HG03159 (cell line): ENCODE measurements around the gene NNT.
"Not testable (repeated sequence)": the region's sequence is repeated elsewhere in the genome, so short reads cannot be mapped to it uniquely, and the experiment has no call there.

Source experiments
- ATAC-seq: cut with Tn5 transposase; IDR thresholded peaks from one replicate; pipeline ENCODE4 v1.9.1; 2021; ENCODE audit warnings: mild to moderate bottlenecking, moderate library complexity; ENCODE audit not compliant: unreplicated experiment

NNT gene

DNA sequence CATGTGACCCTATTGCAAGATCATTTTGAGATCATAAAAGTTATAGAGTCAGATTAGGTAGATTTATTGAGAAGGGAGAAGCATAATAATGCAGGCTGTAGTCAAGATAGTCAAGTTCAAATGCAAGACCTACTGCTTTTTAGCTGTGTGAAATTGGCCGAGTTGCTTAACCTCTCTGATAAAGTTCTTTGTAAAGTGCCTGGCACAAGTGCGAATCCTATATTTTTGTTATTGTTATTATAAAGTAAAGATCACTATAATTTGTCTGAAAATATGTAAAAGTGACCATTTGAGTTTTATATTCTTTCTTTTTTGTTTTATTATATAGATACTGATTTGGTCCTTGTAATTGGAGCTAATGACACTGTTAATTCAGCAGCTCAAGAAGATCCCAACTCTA lies 99.3 kb downstream of the NNT start:
- no peak for ATAC-seq

DNA sequence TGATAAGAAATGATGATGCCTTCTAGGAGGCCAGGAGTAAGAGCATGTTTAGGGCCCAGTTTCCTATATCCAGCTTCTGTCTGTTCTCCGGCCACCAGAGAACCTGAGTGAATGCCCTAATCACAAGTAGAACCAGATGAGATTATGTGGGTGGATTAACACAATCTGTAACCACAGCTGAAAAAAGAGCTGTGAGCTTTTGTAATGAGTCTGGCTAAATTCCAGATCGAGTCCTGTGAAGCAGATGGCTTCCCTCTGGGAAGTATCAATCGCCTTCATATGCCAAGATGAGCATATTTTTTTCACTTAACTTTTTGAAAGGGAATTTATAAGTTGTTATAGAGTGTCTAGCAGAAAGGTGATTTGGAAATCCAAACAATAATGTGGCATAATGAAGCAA lies 99.8 kb downstream of the NNT start:
- ATAC-seq, result no peak

DNA sequence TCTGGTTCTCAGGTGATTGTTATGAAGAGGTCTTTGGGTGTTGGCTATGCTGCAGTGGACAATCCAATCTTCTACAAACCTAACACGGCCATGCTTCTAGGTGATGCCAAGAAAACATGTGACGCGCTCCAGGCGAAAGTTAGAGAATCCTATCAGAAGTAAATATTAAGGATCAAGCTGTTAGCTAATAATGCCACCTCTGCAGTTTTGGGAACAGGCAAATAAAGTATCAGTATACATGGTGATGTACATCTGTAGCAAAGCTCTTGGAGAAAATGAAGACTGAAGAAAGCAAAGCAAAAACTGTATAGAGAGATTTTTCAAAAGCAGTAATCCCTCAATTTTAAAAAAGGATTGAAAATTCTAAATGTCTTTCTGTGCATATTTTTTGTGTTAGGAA lies 101.3 kb downstream of the NNT start:
- no peak for ATAC-seq

GRCh38 chr5:43706576-43706975 lies 103.6 kb downstream of the NNT start:
- not testable (repeated sequence) for ATAC-seq

DNA sequence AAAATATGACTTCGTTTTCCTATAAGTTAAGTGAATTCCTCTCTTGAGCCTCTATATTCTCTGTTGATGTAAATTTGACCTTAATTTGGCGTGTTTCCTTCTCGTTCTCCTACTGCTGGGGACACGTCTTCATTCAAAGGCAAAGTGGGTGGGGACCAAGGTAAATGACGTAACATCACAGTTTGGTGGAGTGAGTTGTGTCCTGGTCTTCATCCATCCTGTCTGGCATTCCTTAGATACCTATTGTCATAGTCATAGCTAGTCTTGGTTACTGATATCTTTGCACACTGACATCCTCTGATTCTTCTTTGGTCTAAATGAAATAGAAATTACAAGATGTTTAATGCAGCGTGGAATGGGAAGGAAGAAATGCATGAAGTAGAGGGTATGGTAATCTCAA lies 108.5 kb downstream of the NNT start:
- no peak for ATAC-seq

- no peak for ATAC-seq
Measured at GRCh38 chr5:43712081-43712480, 109.1 kb downstream of the NNT start.

- not testable (repeated sequence) for ATAC-seq
Measured at GRCh38 chr5:43719783-43720182, 116.8 kb downstream of the NNT start.

DNA sequence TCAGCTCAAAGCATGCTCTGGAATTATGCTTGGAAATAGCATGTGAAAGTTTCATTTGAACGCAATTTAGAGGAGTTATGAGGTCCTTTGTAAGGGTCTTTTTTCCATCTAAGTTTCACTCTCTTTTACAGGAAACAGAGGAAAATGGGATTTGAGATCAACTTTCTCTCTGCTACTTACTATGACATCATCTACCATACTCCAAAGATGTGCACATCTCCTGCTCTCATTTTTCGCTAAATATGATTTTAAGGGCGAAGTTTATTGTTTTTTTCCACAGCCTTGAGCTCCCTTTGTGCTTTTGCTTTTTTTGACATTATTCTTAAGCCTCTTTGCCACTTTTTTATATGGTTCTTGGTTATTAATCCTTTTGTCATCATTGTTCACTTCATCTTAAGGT lies 125.6 kb downstream of the NNT start:
- ATAC-seq, result no peak

DNA sequence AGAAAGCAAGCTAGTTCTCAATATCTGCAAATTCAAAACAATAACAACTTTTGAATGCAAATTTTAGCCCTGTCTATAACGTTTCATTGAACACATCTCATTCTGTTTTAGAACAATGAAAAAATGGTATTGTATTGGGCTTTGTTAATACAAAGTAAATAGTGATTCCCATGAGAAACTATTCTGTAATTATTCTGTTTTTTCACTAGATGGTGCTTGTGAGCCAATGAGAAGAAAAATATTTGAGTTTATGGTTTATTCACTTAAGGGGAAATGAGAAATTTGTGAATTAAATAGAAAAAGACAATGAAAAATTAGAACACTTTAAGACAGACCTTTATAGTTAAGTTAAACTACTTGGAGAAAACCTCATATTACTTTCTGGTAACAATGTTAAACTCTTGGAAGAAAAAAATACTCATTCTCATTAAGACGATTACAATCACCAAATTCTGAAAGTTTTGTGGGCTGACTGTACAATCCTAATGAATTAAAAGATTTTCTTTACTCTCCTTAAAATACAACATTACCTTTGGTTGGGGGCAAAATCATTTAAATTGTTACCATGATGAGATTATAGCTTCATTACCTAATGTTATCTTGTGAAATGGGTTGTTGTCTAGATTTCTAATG lies 127.0 kb downstream of the NNT start:
- peak; percentile 57 for ATAC-seq

GRCh38 chr5:43730832-43731342 lies 127.9 kb downstream of the NNT start:
- no peak for ATAC-seq

DNA sequence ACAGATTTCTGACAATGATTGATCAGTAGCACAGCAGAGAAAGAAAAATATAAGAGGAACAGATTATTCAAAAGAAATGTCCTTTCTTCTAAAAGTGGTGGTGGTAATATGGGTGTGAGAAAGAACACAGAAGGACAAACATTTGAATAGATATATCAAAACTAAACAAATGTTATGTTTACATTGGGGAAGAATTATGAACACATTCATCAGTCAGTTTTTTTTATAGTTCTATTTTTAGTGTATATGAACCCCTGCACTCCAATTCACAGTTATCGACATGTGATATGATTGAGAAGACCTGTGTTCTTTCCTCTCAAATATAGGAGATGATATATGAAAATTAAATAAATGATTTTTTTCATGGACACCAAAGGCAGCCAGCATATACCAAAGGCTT lies 128.6 kb downstream of the NNT start:
- no peak for ATAC-seq

GRCh38 chr5:43745923-43746548 lies 143.1 kb downstream of the NNT start:
- ATAC-seq, result not testable (repeated sequence)

DNA sequence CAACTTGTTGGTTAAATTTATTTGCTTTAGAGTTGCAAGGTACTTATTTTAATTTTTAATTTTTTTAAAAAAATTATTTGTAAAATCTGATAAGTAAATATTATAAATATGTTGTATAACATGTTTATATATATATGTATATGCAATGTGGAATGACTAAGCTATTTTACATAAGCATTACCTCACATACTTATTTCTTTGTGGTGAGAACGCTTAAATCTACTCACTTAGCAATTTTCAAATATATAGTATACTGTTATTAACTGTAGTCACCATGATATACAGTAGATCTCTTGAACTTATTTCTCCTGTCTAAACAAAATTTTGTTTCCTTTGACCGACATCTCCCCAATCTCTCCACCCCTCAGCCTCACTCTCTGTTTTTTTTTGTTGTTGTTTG lies 147.8 kb downstream of the NNT start:
- ATAC-seq, result no peak

- no peak for ATAC-seq
Measured at GRCh38 chr5:43753069-43753468, 150.1 kb downstream of the NNT start.
